ENCODE data around the gene PKN1. TPM values are rescaled to one million over a fixed set of nuclear protein-coding genes. Genes with fewer than 3 reads are reported as not detected.

Gene PKN1
- total and polyA plus RNA-seq, 9 of the 15 experiments (the other 6 are each of a cell fraction or from before 2014, with no cell fraction given): 0.30 to 228 (median 77.5) TPM

GRCh38 chr19:14505488-14506239 is 72.6 kb downstream of the PKN1 start (continued):
- TF ChIP-seq, protein P1, sequence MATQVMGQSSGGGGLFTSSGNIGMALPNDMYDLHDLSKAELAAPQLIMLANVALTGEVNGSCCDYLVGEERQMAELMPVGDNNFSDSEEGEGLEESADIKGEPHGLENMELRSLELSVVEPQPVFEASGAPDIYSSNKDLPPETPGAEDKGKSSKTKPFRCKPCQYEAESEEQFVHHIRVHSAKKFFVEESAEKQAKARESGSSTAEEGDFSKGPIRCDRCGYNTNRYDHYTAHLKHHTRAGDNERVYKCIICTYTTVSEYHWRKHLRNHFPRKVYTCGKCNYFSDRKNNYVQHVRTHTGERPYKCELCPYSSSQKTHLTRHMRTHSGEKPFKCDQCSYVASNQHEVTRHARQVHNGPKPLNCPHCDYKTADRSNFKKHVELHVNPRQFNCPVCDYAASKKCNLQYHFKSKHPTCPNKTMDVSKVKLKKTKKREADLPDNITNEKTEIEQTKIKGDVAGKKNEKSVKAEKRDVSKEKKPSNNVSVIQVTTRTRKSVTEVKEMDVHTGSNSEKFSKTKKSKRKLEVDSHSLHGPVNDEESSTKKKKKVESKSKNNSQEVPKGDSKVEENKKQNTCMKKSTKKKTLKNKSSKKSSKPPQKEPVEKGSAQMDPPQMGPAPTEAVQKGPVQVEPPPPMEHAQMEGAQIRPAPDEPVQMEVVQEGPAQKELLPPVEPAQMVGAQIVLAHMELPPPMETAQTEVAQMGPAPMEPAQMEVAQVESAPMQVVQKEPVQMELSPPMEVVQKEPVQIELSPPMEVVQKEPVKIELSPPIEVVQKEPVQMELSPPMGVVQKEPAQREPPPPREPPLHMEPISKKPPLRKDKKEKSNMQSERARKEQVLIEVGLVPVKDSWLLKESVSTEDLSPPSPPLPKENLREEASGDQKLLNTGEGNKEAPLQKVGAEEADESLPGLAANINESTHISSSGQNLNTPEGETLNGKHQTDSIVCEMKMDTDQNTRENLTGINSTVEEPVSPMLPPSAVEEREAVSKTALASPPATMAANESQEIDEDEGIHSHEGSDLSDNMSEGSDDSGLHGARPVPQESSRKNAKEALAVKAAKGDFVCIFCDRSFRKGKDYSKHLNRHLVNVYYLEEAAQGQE (IDR thresholded peaks at IDR 0.05; ENCODE audit: borderline replicate concordance): peak; percentile 53; the same call in 1 of the 2 replicates
- TF ChIP-seq, protein P1 (CRISPR knock-in tag; IDR thresholded peaks at IDR 0.05; ENCODE audit: low read depth): no peak
- TF ChIP-seq RAD21 (CRISPR knock-in tag; conservative IDR thresholded peaks at IDR 0.05 in 1 of 2, IDR thresholded peaks at IDR 0.05 in 1 of 2) (peak in 1 of 2 experiments; percentile 66; a peak in 2 of 4 replicates), SIRT6 (IDR thresholded peaks at IDR 0.05; ENCODE audit: low read depth, low read length) (no peak), AFF4 (CRISPR knock-in tag; IDR thresholded peaks at IDR 0.05) (no peak), ZSCAN29 (IDR thresholded peaks at IDR 0.05) (no peak), IRF9 (tag; IDR thresholded peaks at IDR 0.05) (no peak), KAT8 (IDR thresholded peaks at IDR 0.05; ENCODE audit: low read depth) (no peak), GABPB1 (CRISPR knock-in tag; IDR thresholded peaks at IDR 0.05) (0 out of 2 replicates have a peak, but pooled peaks have one; percentile 11), FUS (optimal IDR thresholded peaks at IDR 0.05; ENCODE audit: low read depth, low read length) (no peak)
